GM20000 (cell line): ENCODE results near the gene MAPK7.

Source experiments
- DNase-seq: peaks from one replicate; pipeline ENCODE4 v3.0.0; 2012; ENCODE audit warnings: low spot score
- CTCF ChIP-seq: IDR thresholded peaks from 2 replicates; pipeline ENCODE4 v1.5.1; 2012; ENCODE audit warnings: mild to moderate bottlenecking, control low read depth; ENCODE audit errors: extremely low read depth, missing control alignments

MAPK7 gene

GRCh38 chr17:19399750-19400450 is 21.6 kb downstream of the MAPK7 start:
- DNase-seq: no peak
- TF ChIP-seq CTCF: no peak

DNA sequence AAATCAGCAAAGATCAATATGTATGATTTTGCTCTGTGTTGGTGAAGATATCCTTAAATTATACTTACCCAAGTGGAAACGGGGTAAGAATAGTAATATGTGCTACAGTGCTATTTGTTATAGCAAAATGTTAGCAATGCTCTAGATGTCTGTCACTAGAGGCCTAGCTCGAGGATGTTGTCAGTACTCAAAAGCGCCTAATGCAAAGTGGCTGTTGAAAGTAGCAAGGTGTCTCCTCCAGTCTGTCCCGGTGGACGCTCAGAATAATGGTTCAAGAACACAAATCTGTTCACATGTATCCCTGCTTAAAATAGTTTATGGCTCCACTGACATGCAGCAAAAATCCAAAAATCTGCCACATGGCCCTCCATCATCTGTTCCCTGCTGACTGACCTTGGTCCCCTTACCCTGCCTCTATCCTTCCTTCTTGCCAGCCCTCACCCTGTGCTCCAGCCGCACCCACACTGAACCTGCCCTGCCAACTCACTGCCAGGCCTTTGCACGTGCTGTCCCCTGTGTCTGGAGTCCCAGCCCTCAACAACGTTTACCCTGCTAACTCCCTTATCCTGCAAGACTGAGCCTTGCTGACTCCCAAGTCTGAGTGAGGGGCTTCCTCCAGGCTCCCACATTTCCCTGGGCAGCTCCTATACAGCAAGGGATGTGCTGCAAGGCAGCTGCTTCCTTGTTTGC is 23.2 kb downstream of the MAPK7 start:
- DNase-seq: no peak
- TF ChIP-seq CTCF: no peak

DNA sequence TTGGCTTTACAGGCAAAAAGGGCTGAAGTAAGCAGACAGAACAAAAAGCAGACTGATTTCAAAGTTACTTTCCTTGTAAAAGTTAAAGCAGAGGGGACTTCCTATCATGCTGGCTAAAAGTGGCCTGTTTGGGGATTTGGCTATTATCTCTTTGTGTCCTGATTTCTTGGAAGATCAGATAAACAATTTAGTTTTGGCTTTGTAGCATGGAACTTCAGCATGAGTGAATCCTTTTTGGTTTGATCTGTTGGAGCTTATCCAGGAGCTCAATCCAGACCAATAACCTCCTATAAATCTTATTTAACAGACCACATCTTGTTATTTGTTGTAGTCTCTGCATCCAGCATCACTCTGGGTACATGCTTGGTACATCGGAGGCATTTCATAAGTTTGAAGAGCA is 23.9 kb downstream of the MAPK7 start:
- DNase-seq: no peak
- no peak for TF ChIP-seq CTCF

DNA sequence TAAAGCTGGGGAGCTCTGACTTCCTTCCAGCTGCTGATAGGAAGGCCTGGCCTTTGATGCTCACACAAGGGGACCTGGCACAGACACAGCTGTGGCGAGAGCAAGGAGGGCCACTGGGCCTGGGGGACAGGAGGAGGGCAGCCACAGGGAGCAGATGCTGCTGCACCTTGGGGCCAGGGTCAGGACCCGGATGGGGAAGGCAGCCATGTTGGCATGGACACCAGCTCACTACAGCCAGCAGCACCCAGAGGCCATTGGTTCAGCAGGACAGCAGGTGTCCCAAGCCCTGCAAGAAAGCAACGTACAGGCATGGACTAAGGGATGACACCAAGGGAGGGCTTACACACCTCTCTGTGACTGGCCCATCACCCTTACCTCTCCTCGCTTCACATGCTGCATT is 24.7 kb downstream of the MAPK7 start:
- no peak for TF ChIP-seq CTCF
- no peak for DNase-seq

GRCh38 chr17:19404264-19404663 is 26.0 kb downstream of the MAPK7 start:
- TF ChIP-seq CTCF: no peak
- no peak for DNase-seq

DNA sequence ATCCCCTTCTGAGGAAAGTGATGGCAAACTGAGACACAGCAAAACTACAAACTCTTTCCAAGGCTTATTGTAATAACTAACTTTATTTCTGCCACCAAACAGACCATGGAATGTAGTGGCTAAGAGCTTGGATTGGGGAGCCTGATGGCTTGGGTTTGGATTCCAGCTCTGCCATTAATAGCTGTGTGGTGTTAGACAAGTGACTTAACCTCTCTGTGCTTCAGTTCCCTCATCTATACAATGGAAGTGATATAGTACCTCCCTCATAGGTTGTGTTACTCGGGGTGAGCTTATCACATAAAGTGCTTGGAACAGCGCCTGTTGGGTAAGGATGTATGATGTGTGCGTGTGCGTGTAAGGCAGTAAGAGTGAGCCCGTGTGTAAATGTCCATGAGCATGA is 26.8 kb downstream of the MAPK7 start:
- no peak for TF ChIP-seq CTCF
- DNase-seq: no peak

DNA sequence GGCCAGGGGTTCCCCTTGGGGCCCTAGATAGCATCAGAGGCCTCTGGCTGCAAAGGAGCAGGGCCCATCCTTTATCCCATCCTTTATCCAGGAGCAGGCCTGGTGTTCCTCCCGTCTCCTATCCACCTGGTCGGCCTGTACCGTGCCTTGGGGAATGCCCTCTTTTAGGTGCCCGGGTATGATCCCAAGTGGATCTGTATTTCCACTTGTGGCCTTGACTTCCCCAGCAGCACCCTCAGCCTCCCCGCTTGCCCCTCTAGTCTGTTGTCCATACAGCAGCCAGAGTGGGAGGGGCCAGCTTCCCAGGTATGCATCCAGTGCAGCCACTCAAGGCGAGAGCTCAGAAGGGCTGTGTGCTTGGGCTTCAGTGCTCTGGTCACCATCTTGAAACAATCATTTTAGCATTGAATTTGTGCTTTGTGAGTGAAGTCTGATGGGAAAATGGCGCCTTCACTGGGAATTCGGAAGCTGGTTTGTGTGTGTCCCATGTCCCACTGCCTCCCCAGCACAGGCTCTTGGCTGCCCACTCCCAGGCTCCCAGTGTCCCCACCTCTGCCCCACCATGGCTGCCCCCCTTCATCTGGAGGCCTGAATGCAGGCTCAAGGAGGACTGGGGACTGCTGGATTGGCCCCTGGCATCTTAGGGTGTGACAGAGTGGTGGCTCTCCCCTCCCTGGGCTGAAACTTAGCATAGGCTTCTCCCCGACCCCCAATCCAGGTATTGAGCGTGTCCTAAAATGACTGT is 29.5 kb downstream of the MAPK7 start:
- TF ChIP-seq CTCF: no peak
- no peak for DNase-seq
